Glomerular visceral epithelial cell (primary cell): ENCODE data around the gene MALT1.
A peak's percentile ranks its signal among the peaks of the same experiment; 100 is the strongest.
"Not testable (repeated sequence)": the region's sequence is repeated elsewhere in the genome, so short reads cannot be mapped to it uniquely, and the experiment has no call there.

Experiments used
- DNase-seq: peaks from one replicate; pipeline ENCODE4 v3.0.0-alpha.2; 2016; ENCODE audit errors: extremely low spot score

Gene MALT1

GRCh38 chr18:58653144-58653722 lies 18.0 kb upstream of the MALT1 start:
- not testable (repeated sequence) for DNase-seq

- DNase-seq: no peak
These were observed 17.3 kb upstream of the MALT1 start for GRCh38 chr18:58653814-58654509.

- DNase-seq: no peak
These were observed 16.2 kb upstream of the MALT1 start for GRCh38 chr18:58654896-58655614.

- no peak for DNase-seq
These were observed 14.2 kb upstream of the MALT1 start for GRCh38 chr18:58657081-58657480.

GRCh38 chr18:58657494-58657893 lies 13.8 kb upstream of the MALT1 start:
- DNase-seq: no peak

- no peak for DNase-seq
These were observed 11.6 kb upstream of the MALT1 start for GRCh38 chr18:58659691-58660090.

- no peak for DNase-seq
These were observed 10.3 kb upstream of the MALT1 start for GRCh38 chr18:58660915-58661314.

- DNase-seq: no peak
These were observed 9.8 kb upstream of the MALT1 start for GRCh38 chr18:58661423-58661822.

GRCh38 chr18:58662118-58662517 lies 9.1 kb upstream of the MALT1 start:
- peak; percentile 50 for DNase-seq

GRCh38 chr18:58666176-58666575 lies 5.1 kb upstream of the MALT1 start:
- DNase-seq: no peak

- DNase-seq: peak; percentile 32
These were observed 3.1 kb upstream of the MALT1 start for GRCh38 chr18:58668211-58668610.

- peak; percentile 68 for DNase-seq
These were observed 2.4 kb upstream of the MALT1 start for GRCh38 chr18:58668897-58669296.

- peak; percentile 71 for DNase-seq
These were observed 1.4 kb upstream of the MALT1 start for GRCh38 chr18:58669731-58670378.

GRCh38 chr18:58670404-58671110 lies 708 bp upstream of the MALT1 start:
- DNase-seq: peak; percentile 29

- DNase-seq: peak; percentile 45
These were observed 633 bp downstream of the MALT1 start for GRCh38 chr18:58671632-58672564.

GRCh38 chr18:58674159-58674558 lies 2.9 kb downstream of the MALT1 start:
- DNase-seq: no peak

- DNase-seq: no peak
These were observed 3.7 kb downstream of the MALT1 start for GRCh38 chr18:58674863-58675472.

- DNase-seq: no peak
These were observed 5.0 kb downstream of the MALT1 start for GRCh38 chr18:58676270-58676669.

- peak; percentile 94 for DNase-seq
These were observed 11.3 kb downstream of the MALT1 start for GRCh38 chr18:58682429-58683069.

- no peak for DNase-seq
These were observed 16.6 kb downstream of the MALT1 start for GRCh38 chr18:58687871-58688308.
